HEK293 (cell line): ENCODE data around the gene DNAJC6.

Experiments
- CTCF ChIA-PET: fragments of 350-600 bp; formaldehyde crosslinking; extraction: SDS; loops from one replicate; lab custom pipeline; 2021; ENCODE audit warnings: antibody characterized with exemption; lab: Yijun Ruan, JAX
- POLR2A ChIA-PET: fragments of 300-600 bp; formaldehyde crosslinking; extraction: SDS; loops from one replicate; lab custom pipeline; 2020; ENCODE audit warnings: antibody characterized with exemption, inconsistent platforms; lab: Yijun Ruan, JAX
- H3K27ac ChIP-seq: fragments of 200-500 bp; sonication (Bioruptor generic); 2 replicates; pipeline ENCODE4 v1.5.1; 2014; ENCODE audit warnings: low read depth, low read length, control low read depth, inconsistent platforms; ENCODE audit errors: extremely low read depth
- H3K36me3 ChIP-seq, 2 experiments: fragments of 200-500 bp in 1 of 2; sonication (Bioruptor generic) in 1 of 2; 1 replicate in 1 of 2; 2 replicates in 1 of 2; pipeline ENCODE4 v1.5.1; 2014 to 2017; ENCODE audit warnings: inconsistent platforms in 2 of 2, low read length in 2 of 2; ENCODE audit not compliant: control insufficient read depth in 2 of 2, insufficient read depth in 1 of 2
- H3K4me1 ChIP-seq: fragments of 200-500 bp; sonication (Bioruptor generic); 2 replicates; pipeline ENCODE4 v1.5.1; 2014; ENCODE audit warnings: mild to moderate bottlenecking, low read length, inconsistent platforms; ENCODE audit not compliant: control insufficient read depth, insufficient read depth
- H3K4me3 ChIP-seq: 2 replicates; pipeline ENCODE4 v1.5.1; 2011; ENCODE audit warnings: low read depth, mild to moderate bottlenecking, control low read depth, low read length, moderate library complexity
- H3K9me3 ChIP-seq: fragments of 200-500 bp; sonication (Bioruptor generic); 2 replicates; pipeline ENCODE4 v1.5.1; 2014; ENCODE audit warnings: low read depth, low read length, inconsistent platforms; ENCODE audit not compliant: control insufficient read depth, insufficient read depth
- ATF2 ChIP-seq: fragments of 450-650 bp; formaldehyde crosslinking; IDR thresholded peaks from 2 replicates; pipeline ENCODE4 v1.5.1; 2016; ENCODE audit warnings: missing biosample characterization, missing genetic modification characterization, low read depth
- BCL11A ChIP-seq: fragments of 450-650 bp; formaldehyde crosslinking; IDR thresholded peaks from 2 replicates; pipeline ENCODE4 v1.5.1; 2016; ENCODE audit warnings: low read depth, missing biosample characterization, missing genetic modification characterization
- ELK4 ChIP-seq: IDR thresholded peaks from 2 replicates; pipeline ENCODE4 v1.6.1; 2011; ENCODE audit warnings: mild to moderate bottlenecking, low read depth, low read length, borderline replicate concordance
- GLI2 ChIP-seq: fragments of 450-650 bp; formaldehyde crosslinking; IDR thresholded peaks from 2 replicates; pipeline ENCODE4; 2017; ENCODE audit warnings: missing biosample characterization, missing genetic modification characterization, low read depth, borderline replicate concordance
- GLIS1 ChIP-seq: fragments of 450-650 bp; formaldehyde crosslinking; IDR thresholded peaks from 2 replicates; pipeline ENCODE4 v1.5.1; 2016; ENCODE audit warnings: missing biosample characterization, missing genetic modification characterization
- KLF8 ChIP-seq: fragments of 450-650 bp; formaldehyde crosslinking; IDR thresholded peaks from 2 replicates; pipeline ENCODE4 v1.5.1; 2016; ENCODE audit warnings: missing biosample characterization, missing genetic modification characterization
- WT1 ChIP-seq: fragments of 450-650 bp; formaldehyde crosslinking; IDR thresholded peaks from 2 replicates; pipeline ENCODE4 v1.5.1; 2016; ENCODE audit warnings: missing biosample characterization, missing genetic modification characterization
- ZBTB44 ChIP-seq: fragments of 450-650 bp; IDR thresholded peaks from 2 replicates; pipeline ENCODE4 v1.5.1; 2018; ENCODE audit warnings: missing biosample characterization, mild to moderate bottlenecking, missing genetic modification characterization
- ZNF10 ChIP-seq: fragments of 450-650 bp; formaldehyde crosslinking; IDR thresholded peaks from 2 replicates; pipeline ENCODE4 v1.5.1; 2017; ENCODE audit warnings: missing biosample characterization, missing genetic modification characterization
- ZNF133 ChIP-seq: fragments of 450-650 bp; formaldehyde crosslinking; IDR thresholded peaks from 2 replicates; pipeline ENCODE4 v1.5.1; 2016; ENCODE audit warnings: missing biosample characterization, missing genetic modification characterization
- ZNF138 ChIP-seq: fragments of 450-650 bp; formaldehyde crosslinking; IDR thresholded peaks from 2 replicates; pipeline ENCODE4 v1.5.1; 2016; ENCODE audit warnings: missing biosample characterization, missing genetic modification characterization, borderline replicate concordance
- ZNF16 ChIP-seq: fragments of 450-650 bp; formaldehyde crosslinking; IDR thresholded peaks from 2 replicates; pipeline ENCODE4 v1.5.1; 2016; ENCODE audit warnings: low read depth, missing biosample characterization, missing genetic modification characterization
- ZNF350 ChIP-seq: fragments of 450-650 bp; formaldehyde crosslinking; IDR thresholded peaks from 2 replicates; pipeline ENCODE4 v1.5.0; 2017; ENCODE audit warnings: missing biosample characterization, mild to moderate bottlenecking, missing genetic modification characterization
- ZNF449 ChIP-seq: fragments of 450-650 bp; formaldehyde crosslinking; IDR thresholded peaks from 2 replicates; pipeline ENCODE4 v1.5.1; 2017; ENCODE audit warnings: missing biosample characterization, mild to moderate bottlenecking, missing genetic modification characterization, moderate library complexity
- ZNF473 ChIP-seq: fragments of 450-650 bp; formaldehyde crosslinking; IDR thresholded peaks from 2 replicates; pipeline ENCODE4 v1.5.1; 2017; ENCODE audit warnings: missing biosample characterization, missing genetic modification characterization
- ZNF548 ChIP-seq: fragments of 450-650 bp; formaldehyde crosslinking; IDR thresholded peaks from 2 replicates; pipeline ENCODE4 v1.5.1; 2016; ENCODE audit warnings: missing biosample characterization, missing genetic modification characterization
- ZNF555 ChIP-seq: fragments of 450-650 bp; formaldehyde crosslinking; conservative IDR thresholded peaks from 2 replicates; pipeline ENCODE4 v1.5.1; 2017; ENCODE audit warnings: missing biosample characterization, mild to moderate bottlenecking, missing genetic modification characterization, inconsistent platforms
- ZNF585B ChIP-seq: fragments of 450-650 bp; formaldehyde crosslinking; IDR thresholded peaks from 2 replicates; pipeline ENCODE4 v1.5.1; 2016; ENCODE audit warnings: missing biosample characterization, missing genetic modification characterization
- ZNF610 ChIP-seq: fragments of 450-650 bp; formaldehyde crosslinking; IDR thresholded peaks from 2 replicates; pipeline ENCODE4 v1.5.1; 2016; ENCODE audit warnings: missing biosample characterization, missing genetic modification characterization, borderline replicate concordance
- ZNF707 ChIP-seq: fragments of 450-650 bp; formaldehyde crosslinking; IDR thresholded peaks from 2 replicates; pipeline ENCODE4 v1.5.1; 2016; ENCODE audit warnings: missing biosample characterization, missing genetic modification characterization
- ZNF768 ChIP-seq: fragments of 450-650 bp; formaldehyde crosslinking; IDR thresholded peaks from 2 replicates; pipeline ENCODE4 v1.5.1; 2018; ENCODE audit warnings: missing biosample characterization, mild to moderate bottlenecking, missing genetic modification characterization
- ZNF791 ChIP-seq: fragments of 450-650 bp; formaldehyde crosslinking; IDR thresholded peaks from 2 replicates; pipeline ENCODE4 v1.5.1; 2016; ENCODE audit warnings: missing biosample characterization, missing genetic modification characterization
- ZSCAN18 ChIP-seq: fragments of 450-650 bp; formaldehyde crosslinking; IDR thresholded peaks from 2 replicates; pipeline ENCODE4 v1.5.1; 2016; ENCODE audit warnings: missing biosample characterization, missing genetic modification characterization
- ZXDB ChIP-seq: fragments of 450-650 bp; formaldehyde crosslinking; IDR thresholded peaks from 2 replicates; pipeline ENCODE4 v1.5.1; 2016; ENCODE audit warnings: missing biosample characterization, missing genetic modification characterization
- TF ChIP-seq, protein P1 (sequence below): fragments of 450-650 bp; formaldehyde crosslinking; IDR thresholded peaks from 2 replicates; pipeline ENCODE4 v1.5.1; 2016; ENCODE audit warnings: missing biosample characterization, missing genetic modification characterization

Gene DNAJC6

GRCh38 chr1:65424573-65424889 is 115.2 kb downstream of the DNAJC6 start (continued):
- TF ChIP-seq ZNF548 (no peak), ZNF10 (tag by site-specific recombination) (no peak)

DNA sequence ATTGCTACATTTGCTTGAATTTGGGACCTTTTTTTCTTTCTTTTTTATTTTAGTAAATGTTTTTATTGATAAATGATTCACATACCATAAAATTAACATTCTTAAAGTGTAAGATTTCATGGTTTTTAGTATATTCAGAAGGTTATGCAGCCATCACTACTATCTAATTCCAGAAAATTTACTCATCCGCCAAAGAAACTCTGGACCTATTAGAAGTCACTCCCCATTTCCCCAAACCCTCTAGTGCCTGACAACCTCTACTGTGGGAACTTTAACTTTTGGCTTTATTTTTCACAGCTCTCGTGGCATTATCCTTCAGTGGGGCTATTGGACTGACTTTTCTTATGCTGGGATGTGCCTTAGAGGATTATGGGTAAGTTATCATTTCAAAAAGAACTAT is 115.7 kb downstream of the DNAJC6 start:
- CTCF ChIA-PET, result no interaction called here
- Histone ChIP-seq H3K4me3 (no peak overlapping the region), H3K27ac (no peak overlapping the region), H3K9me3 (no peaks in the 10 kb centered on the region), H3K4me1 (no peaks in the 10 kb centered on the region), H3K36me3 (peaks cover 0 to 36% of the 10 kb centered on the region in 2 experiments)
- TF ChIP-seq ZNF555 (tag by site-specific recombination), result no peak
- TF ChIP-seq ZNF133, result no peak
- no peak for TF ChIP-seq ZNF791
- no peak for TF ChIP-seq WT1 (tag by site-specific recombination)
- TF ChIP-seq KLF8 (tag by site-specific recombination), result no peak
- TF ChIP-seq ELK4, result no peak
- no peak for TF ChIP-seq ZNF138 (tag by site-specific recombination)
- TF ChIP-seq ZNF449 (tag by site-specific recombination), result no peak
- no peak for TF ChIP-seq ZNF707 (tag by site-specific recombination)
- TF ChIP-seq ZNF610, result no peak
- TF ChIP-seq, protein P1, sequence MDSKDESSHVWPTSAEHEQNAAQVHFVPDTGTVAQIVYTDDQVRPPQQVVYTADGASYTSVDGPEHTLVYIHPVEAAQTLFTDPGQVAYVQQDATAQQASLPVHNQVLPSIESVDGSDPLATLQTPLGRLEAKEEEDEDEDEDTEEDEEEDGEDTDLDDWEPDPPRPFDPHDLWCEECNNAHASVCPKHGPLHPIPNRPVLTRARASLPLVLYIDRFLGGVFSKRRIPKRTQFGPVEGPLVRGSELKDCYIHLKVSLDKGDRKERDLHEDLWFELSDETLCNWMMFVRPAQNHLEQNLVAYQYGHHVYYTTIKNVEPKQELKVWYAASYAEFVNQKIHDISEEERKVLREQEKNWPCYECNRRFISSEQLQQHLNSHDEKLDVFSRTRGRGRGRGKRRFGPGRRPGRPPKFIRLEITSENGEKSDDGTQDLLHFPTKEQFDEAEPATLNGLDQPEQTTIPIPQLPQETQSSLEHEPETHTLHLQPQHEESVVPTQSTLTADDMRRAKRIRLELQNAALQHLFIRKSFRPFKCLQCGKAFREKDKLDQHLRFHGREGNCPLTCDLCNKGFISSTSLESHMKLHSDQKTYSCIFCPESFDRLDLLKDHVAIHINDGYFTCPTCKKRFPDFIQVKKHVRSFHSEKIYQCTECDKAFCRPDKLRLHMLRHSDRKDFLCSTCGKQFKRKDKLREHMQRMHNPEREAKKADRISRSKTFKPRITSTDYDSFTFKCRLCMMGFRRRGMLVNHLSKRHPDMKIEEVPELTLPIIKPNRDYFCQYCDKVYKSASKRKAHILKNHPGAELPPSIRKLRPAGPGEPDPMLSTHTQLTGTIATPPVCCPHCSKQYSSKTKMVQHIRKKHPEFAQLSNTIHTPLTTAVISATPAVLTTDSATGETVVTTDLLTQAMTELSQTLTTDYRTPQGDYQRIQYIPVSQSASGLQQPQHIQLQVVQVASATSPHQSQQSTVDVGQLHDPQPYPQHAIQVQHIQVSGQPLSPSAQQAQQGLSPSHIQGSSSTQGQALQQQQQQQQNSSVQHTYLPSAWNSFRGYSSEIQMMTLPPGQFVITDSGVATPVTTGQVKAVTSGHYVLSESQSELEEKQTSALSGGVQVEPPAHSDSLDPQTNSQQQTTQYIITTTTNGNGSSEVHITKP (tag by site-specific recombination), result no peak
- TF ChIP-seq ZSCAN18 (tag by site-specific recombination), result no peak
- no peak for TF ChIP-seq BCL11A (tag by site-specific recombination)
- no peak for TF ChIP-seq ZNF473 (tag by site-specific recombination)
- TF ChIP-seq GLI2 (tag by site-specific recombination), result no peak
- POLR2A ChIA-PET, result no interaction called here

GRCh38 chr1:65425697-65426096 is 116.4 kb downstream of the DNAJC6 start:
- no peak overlapping the region for H3K27ac ChIP-seq
- ChIA-PET CTCF (interaction anchor here (1.0 to 1.3 kb wide), 2 partner anchors 34 to 262 kb away, joined by 7 to 10 read pairs; no protein-coding TSS in a partner anchor), POLR2A (no interaction called here)
- no peaks in the 10 kb centered on the region for H3K4me1 ChIP-seq
- no peaks in the 10 kb centered on the region for H3K9me3 ChIP-seq
- peaks cover 4 to 43% of the 10 kb centered on the region in 2 experiments for H3K36me3 ChIP-seq
- TF ChIP-seq ZBTB44 (tag by site-specific recombination) (no peak), ATF2 (tag by site-specific recombination) (no peak), ZNF768 (no peak), ZNF585B (tag by site-specific recombination) (no peak), ZXDB (no peak), ZNF16 (tag by site-specific recombination) (no peak), GLIS1 (no peak), ZNF350 (no peak)
- H3K4me3 ChIP-seq, result no peak overlapping the region
